Colon (tissue), 2 donors: ENCODE measurements around the gene RNF213.
"Not testable (repeated sequence)": the region's sequence is repeated elsewhere in the genome, so short reads cannot be mapped to it uniquely, and the experiment has no call there.

Experiments used
- FAIRE-seq: peaks from 2 replicates; lab custom pipeline; 2012; peaks lifted over from hg19 to GRCh38; lab: Jason Lieb, UNC
- donor health status: control.
- donor health status: control.

Gene RNF213

GRCh38 chr17:80270836-80271235, 10.2 kb downstream of the RNF213 start:
- no peak for FAIRE-seq

GRCh38 chr17:80272366-80272765, 11.7 kb downstream of the RNF213 start:
- no peak for FAIRE-seq

- FAIRE-seq = no peak
Observed at GRCh38 chr17:80274331-80274730, 13.7 kb downstream of the RNF213 start.

GRCh38 chr17:80274871-80275449, 14.3 kb downstream of the RNF213 start:
- no peak for FAIRE-seq

- FAIRE-seq = not testable (repeated sequence)
Observed at GRCh38 chr17:80275857-80276256, 15.2 kb downstream of the RNF213 start.

GRCh38 chr17:80277751-80278671, 17.4 kb downstream of the RNF213 start:
- FAIRE-seq = no peak

- no peak for FAIRE-seq
Observed at GRCh38 chr17:80279895-80280294, 19.2 kb downstream of the RNF213 start.

GRCh38 chr17:80281516-80281915, 20.9 kb downstream of the RNF213 start:
- FAIRE-seq = no peak

GRCh38 chr17:80283116-80283852, 22.6 kb downstream of the RNF213 start:
- no peak for FAIRE-seq

- no peak for FAIRE-seq
Observed at GRCh38 chr17:80284631-80285030, 24.0 kb downstream of the RNF213 start.

GRCh38 chr17:80285237-80285920, 24.7 kb downstream of the RNF213 start:
- no peak for FAIRE-seq

- FAIRE-seq = no peak
Observed at GRCh38 chr17:80286638-80286960, 25.9 kb downstream of the RNF213 start.

GRCh38 chr17:80287038-80287437, 26.4 kb downstream of the RNF213 start:
- no peak for FAIRE-seq

- FAIRE-seq = no peak
Observed at GRCh38 chr17:80287806-80288567, 27.3 kb downstream of the RNF213 start.

- FAIRE-seq = no peak
Observed at GRCh38 chr17:80289616-80290015, 29.0 kb downstream of the RNF213 start.

- no peak for FAIRE-seq
Observed at GRCh38 chr17:80290156-80290555, 29.5 kb downstream of the RNF213 start.

- FAIRE-seq = no peak
Observed at GRCh38 chr17:80291260-80291659, 30.6 kb downstream of the RNF213 start.

- FAIRE-seq = no peak
Observed at GRCh38 chr17:80291691-80292487, 31.2 kb downstream of the RNF213 start.

GRCh38 chr17:80292521-80292971, 31.9 kb downstream of the RNF213 start:
- no peak for FAIRE-seq

GRCh38 chr17:80294210-80294609, 33.6 kb downstream of the RNF213 start:
- no peak for FAIRE-seq

GRCh38 chr17:80294653-80295052, 34.0 kb downstream of the RNF213 start:
- FAIRE-seq = no peak
